Islet of Langerhans (tissue), 1 donor: ENCODE results near the gene TMPRSS7.

Experiments
- FAIRE-seq: peaks from one replicate; lab custom pipeline; 2011; peaks lifted over from hg19 to GRCh38; lab: Jason Lieb, UNC

The TMPRSS7 gene

GRCh38 chr3:112101916-112102315 is 67.4 kb downstream of the TMPRSS7 start:
- no peak for FAIRE-seq

- FAIRE-seq: no peak
These were observed 70.2 kb downstream of the TMPRSS7 start for GRCh38 chr3:112104774-112105173.

GRCh38 chr3:112109322-112109721 is 74.8 kb downstream of the TMPRSS7 start:
- FAIRE-seq: peak; percentile 87

- peak; percentile 45 for FAIRE-seq
These were observed 77.4 kb downstream of the TMPRSS7 start for GRCh38 chr3:112111785-112112402.

- no peak for FAIRE-seq
These were observed 80.1 kb downstream of the TMPRSS7 start for GRCh38 chr3:112114576-112115160.

GRCh38 chr3:112115161-112115739 is 80.7 kb downstream of the TMPRSS7 start:
- FAIRE-seq: no peak

GRCh38 chr3:112115806-112116383 is 81.4 kb downstream of the TMPRSS7 start:
- FAIRE-seq: no peak

GRCh38 chr3:112116748-112117186 is 82.2 kb downstream of the TMPRSS7 start:
- no peak for FAIRE-seq

- no peak for FAIRE-seq
These were observed 82.9 kb downstream of the TMPRSS7 start for GRCh38 chr3:112117415-112117814.

GRCh38 chr3:112117841-112118571 is 83.5 kb downstream of the TMPRSS7 start:
- no peak for FAIRE-seq

GRCh38 chr3:112119962-112120836 is 85.7 kb downstream of the TMPRSS7 start:
- no peak for FAIRE-seq

- no peak for FAIRE-seq
These were observed 87.3 kb downstream of the TMPRSS7 start for GRCh38 chr3:112121577-112122547.

- FAIRE-seq: no peak
These were observed 88.3 kb downstream of the TMPRSS7 start for GRCh38 chr3:112122870-112123269.

GRCh38 chr3:112123548-112123947 is 89.0 kb downstream of the TMPRSS7 start:
- no peak for FAIRE-seq

GRCh38 chr3:112124907-112125607 is 90.5 kb downstream of the TMPRSS7 start:
- no peak for FAIRE-seq

- no peak for FAIRE-seq
These were observed 92.0 kb downstream of the TMPRSS7 start for GRCh38 chr3:112126511-112126911.

- no peak for FAIRE-seq
These were observed 93.3 kb downstream of the TMPRSS7 start for GRCh38 chr3:112127522-112128494.

- FAIRE-seq: no peak
These were observed 94.5 kb downstream of the TMPRSS7 start for GRCh38 chr3:112128843-112129727.
